ENCODE results near the gene EPHB1. TPM values are rescaled to one million over a fixed set of nuclear protein-coding genes. Genes with fewer than 3 reads are reported as not detected.

EPHB1 gene
- polyA plus RNA-seq, 3 donors: 0.06 to 0.55 TPM; not detected in 1

DNA sequence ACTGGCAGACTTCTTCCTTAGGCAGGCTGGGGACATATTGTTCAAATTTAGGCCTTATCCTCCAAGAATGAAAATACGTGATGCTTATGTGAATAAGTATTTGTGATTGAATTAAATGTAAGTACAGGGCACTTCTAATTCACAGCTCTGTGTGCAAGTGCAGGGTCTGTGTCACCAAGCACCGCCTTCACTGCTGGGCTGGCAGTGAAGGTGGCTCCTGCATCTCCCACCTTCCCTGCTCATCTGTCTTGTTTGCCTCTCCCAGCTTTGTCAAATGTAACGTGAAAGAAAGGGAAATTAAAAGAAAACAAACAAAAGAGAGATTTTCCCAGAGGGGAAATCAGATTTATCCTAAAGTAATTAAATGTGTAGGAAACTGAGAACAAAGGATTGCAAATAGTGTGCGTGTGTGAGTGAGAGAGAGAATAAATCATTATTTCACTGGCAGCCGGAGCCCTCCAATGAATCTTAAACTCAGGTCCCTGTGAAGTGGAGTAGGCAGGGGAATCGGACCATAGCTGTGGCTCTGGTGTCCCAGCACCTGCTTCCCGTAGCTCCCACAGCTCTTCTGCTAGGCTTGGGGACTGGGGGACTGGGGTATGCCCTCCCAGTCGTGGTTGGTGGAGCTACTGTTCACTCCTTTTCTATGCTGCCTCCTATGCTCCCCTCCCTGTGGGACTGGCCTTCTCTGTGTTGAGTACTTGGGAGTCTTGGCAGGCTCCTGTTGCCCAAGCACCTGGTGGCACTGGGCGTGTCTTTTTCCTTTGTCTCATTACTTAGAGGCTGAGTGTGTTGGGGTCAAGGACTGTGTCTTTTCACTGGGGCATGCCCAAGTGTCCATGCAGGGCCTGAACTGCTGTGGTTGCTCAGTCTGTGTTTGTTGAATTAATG is 222.2 kb downstream of the EPHB1 start:
- Mint-ChIP-seq H3K9me3 (peaks cover 0 to 4% (median 2%) of the 10 kb centered on the region in 7 donors), H3K27me3 (ENCODE audit: low read depth in 3 of 3) (peaks cover 4 to 8% (median 5%) of the 10 kb centered on the region in 3 donors), H3K36me3 (no peaks in the 10 kb centered on the region), H3K4me3 (peak overlapping the region in 1 of 2 donors; percentile 5), H3K27ac (no peak overlapping the region), H3K4me1 (peaks cover 13% of the 10 kb centered on the region)
- TF ChIP-seq, protein P1, sequence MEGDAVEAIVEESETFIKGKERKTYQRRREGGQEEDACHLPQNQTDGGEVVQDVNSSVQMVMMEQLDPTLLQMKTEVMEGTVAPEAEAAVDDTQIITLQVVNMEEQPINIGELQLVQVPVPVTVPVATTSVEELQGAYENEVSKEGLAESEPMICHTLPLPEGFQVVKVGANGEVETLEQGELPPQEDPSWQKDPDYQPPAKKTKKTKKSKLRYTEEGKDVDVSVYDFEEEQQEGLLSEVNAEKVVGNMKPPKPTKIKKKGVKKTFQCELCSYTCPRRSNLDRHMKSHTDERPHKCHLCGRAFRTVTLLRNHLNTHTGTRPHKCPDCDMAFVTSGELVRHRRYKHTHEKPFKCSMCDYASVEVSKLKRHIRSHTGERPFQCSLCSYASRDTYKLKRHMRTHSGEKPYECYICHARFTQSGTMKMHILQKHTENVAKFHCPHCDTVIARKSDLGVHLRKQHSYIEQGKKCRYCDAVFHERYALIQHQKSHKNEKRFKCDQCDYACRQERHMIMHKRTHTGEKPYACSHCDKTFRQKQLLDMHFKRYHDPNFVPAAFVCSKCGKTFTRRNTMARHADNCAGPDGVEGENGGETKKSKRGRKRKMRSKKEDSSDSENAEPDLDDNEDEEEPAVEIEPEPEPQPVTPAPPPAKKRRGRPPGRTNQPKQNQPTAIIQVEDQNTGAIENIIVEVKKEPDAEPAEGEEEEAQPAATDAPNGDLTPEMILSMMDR (IDR thresholded peaks at IDR 0.05): no peak
- H3K4me1 ChIP-seq (ENCODE audit: control insufficient read depth in 1 of 2, insufficient read depth in 2 of 2, low read length in 2 of 2): peaks cover 7 to 9% of the 10 kb centered on the region in 2 donors
- H3K36me3 ChIP-seq (replicated peaks in 1 of 2; ENCODE audit: control insufficient read depth in 1 of 2, insufficient read depth in 2 of 2, low read length in 2 of 2): no peaks in the 10 kb centered on the region
- no peaks in the 10 kb centered on the region for H4K20me1 ChIP-seq (ENCODE audit: insufficient read depth, low read length)
- intact Hi-C loops (cut with micrococcal nuclease): no loop called here
- 67% methylated on average over 1 of the region's 9 CpGs for WGBS (ENCODE audit: insufficient coverage)
- no peak overlapping the region for H3K4me3 ChIP-seq (replicated peaks in 1 of 3; ENCODE audit: low read depth in 2 of 3, low read length in 3 of 3)
- DNase-seq: no peak
- H3K27me3 ChIP-seq (ENCODE audit: control insufficient read depth in 2 of 2, insufficient read depth in 2 of 2, low read length in 2 of 2): no peaks in the 10 kb centered on the region
- H2AFZ ChIP-seq (ENCODE audit: insufficient read depth, low read depth, low read length, poor library complexity, severe bottlenecking): no peak overlapping the region
- H3K9me3 ChIP-seq (replicated peaks in 1 of 2; ENCODE audit: control insufficient read depth in 1 of 2, insufficient read depth in 1 of 2, low read length in 2 of 2): no peaks in the 10 kb centered on the region
- no peak overlapping the region for H3K27ac ChIP-seq (ENCODE audit: low read depth in 1 of 2, low read length in 2 of 2)
- no peak overlapping the region for H3K9ac ChIP-seq (ENCODE audit: insufficient read depth, low read length, poor library complexity, severe bottlenecking)
- no peaks in the 10 kb centered on the region for H3K79me2 ChIP-seq (ENCODE audit: insufficient read depth, low read length)
- no peak overlapping the region for H3K4me2 ChIP-seq (replicated peaks; ENCODE audit: extremely low read depth, low read length, poor library complexity, severe bottlenecking)

DNA sequence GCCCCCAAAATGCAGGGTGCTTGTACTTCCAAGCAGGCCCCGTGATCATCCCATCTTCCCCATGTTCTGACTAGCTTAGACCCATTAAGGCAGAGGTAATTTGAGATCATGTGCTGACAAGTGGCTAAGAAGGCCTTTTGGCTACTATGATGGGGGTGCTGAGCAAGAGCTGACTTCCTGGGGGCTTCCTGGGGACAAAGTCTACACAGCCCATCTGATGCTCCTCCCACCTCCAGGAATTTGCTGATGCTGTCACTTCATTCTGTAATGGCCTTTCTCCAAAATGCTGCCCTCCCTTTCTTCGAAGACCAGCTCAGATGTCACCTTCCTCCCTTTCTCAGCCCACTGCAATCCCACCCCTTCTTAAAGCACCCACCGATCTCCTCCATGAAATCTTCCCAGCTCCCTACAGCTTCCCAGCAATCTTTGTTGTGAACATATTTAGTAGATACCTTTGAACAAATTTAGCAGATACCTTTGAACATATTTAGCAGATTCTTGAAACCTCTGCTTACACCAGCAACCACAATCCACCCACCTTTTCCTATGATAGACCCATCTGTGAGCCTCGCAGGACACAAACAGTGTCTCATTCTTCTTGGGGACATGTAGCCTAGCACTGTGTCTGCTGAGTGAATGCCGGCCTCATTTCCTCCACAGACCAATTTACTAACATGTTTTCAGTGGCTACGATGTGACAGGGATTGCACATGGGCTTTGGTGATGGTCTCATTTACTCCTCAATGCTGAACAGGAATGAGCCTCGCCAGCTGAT is 223.3 kb downstream of the EPHB1 start:
- Histone ChIP-seq H3K27ac (ENCODE audit: low read depth in 1 of 2, low read length in 2 of 2) (no peak overlapping the region), H3K9ac (ENCODE audit: insufficient read depth, low read length, poor library complexity, severe bottlenecking) (no peak overlapping the region), H3K9me3 (replicated peaks in 1 of 2; ENCODE audit: control insufficient read depth in 1 of 2, insufficient read depth in 1 of 2, low read length in 2 of 2) (no peaks in the 10 kb centered on the region), H3K79me2 (ENCODE audit: insufficient read depth, low read length) (no peaks in the 10 kb centered on the region), H3K27me3 (ENCODE audit: control insufficient read depth in 2 of 2, insufficient read depth in 2 of 2, low read length in 2 of 2) (no peaks in the 10 kb centered on the region), H2AFZ (ENCODE audit: insufficient read depth, low read depth, low read length, poor library complexity, severe bottlenecking) (no peak overlapping the region), H3K4me2 (replicated peaks; ENCODE audit: extremely low read depth, low read length, poor library complexity, severe bottlenecking) (no peak overlapping the region), H3K36me3 (replicated peaks in 1 of 2; ENCODE audit: control insufficient read depth in 1 of 2, insufficient read depth in 2 of 2, low read length in 2 of 2) (no peaks in the 10 kb centered on the region), H3K4me1 (ENCODE audit: control insufficient read depth in 1 of 2, insufficient read depth in 2 of 2, low read length in 2 of 2) (peaks cover 12 to 13% of the 10 kb centered on the region in 2 donors), H3K4me3 (replicated peaks in 1 of 3; ENCODE audit: low read depth in 2 of 3, low read length in 3 of 3) (no peak overlapping the region), H4K20me1 (ENCODE audit: insufficient read depth, low read length) (no peaks in the 10 kb centered on the region)
- TF ChIP-seq, protein P1 (IDR thresholded peaks at IDR 0.05): no peak
- no peak for DNase-seq
- WGBS (ENCODE audit: insufficient coverage): 95% methylated on average over 4 of the region's 7 CpGs
- intact Hi-C loops (cut with micrococcal nuclease): no loop called here
- Mint-ChIP-seq H3K4me3 (no peak overlapping the region), H3K9me3 (peaks cover 0 to 4% (median 2%) of the 10 kb centered on the region in 7 donors), H3K4me1 (peaks cover 23% of the 10 kb centered on the region), H3K36me3 (no peaks in the 10 kb centered on the region), H3K27me3 (ENCODE audit: low read depth in 3 of 3) (peaks cover 2 to 8% (median 4%) of the 10 kb centered on the region in 3 donors), H3K27ac (no peak overlapping the region)
